Heart right ventricle (tissue), 16 donors: Measurements from ENCODE around the gene PPFIA2. TPM values are rescaled to one million over a fixed set of nuclear protein-coding genes. Genes with fewer than 3 reads are reported as not detected.
A peak's percentile ranks its signal among the peaks of the same experiment; 100 is the strongest.

Experiments used
- ATAC-seq, 8 donors: fragments of 200-7000 bp; cut with Tn5 transposase; one replicate each; pipeline ENCODE4 v1.9.1; 2020; ENCODE audit warnings: mild to moderate bottlenecking in 8 of 8, moderate library complexity in 8 of 8, moderate number of reproducible peaks in 1 of 8
- DNase-seq, 2 donors: peaks; one replicate each; pipeline ENCODE4 v3.0.0-alpha.2; 2020
- H3K27ac ChIP-seq, 10 donors: fragments of 200-600 bp; sonication (generic) in 2 of 10; one replicate each; pipeline versions ENCODE4 v1.5.0 to v1.8.0; 2020 to 2022; ENCODE audit warnings: mild to moderate bottlenecking in 3 of 10
- H3K27me3 ChIP-seq, 7 donors: fragments of 200-600 bp; one replicate each; pipeline ENCODE4 v1.8.0; 2021 to 2022; ENCODE audit warnings: mild to moderate bottlenecking in 2 of 7
- H3K36me3 ChIP-seq, 9 donors: fragments of 200-600 bp; sonication (generic) in 1 of 9; one replicate each; pipeline versions ENCODE4 v1.5.0 to v1.8.0; 2020 to 2022; ENCODE audit warnings: mild to moderate bottlenecking in 2 of 9
- H3K4me1 ChIP-seq, 9 donors: fragments of 200-600 bp; sonication (generic) in 1 of 9; one replicate each; pipeline versions ENCODE4 v1.5.0 to v1.8.0; 2020 to 2022; ENCODE audit warnings: mild to moderate bottlenecking in 4 of 9
- H3K4me3 ChIP-seq, 10 donors: fragments of 200-600 bp; sonication (generic) in 2 of 10; one replicate each; pipeline versions ENCODE4 v1.5.0 to v1.8.0; 2020 to 2022; ENCODE audit warnings: mild to moderate bottlenecking in 7 of 10, moderate library complexity in 2 of 10
- H3K9me3 ChIP-seq, 11 donors: fragments of 200-600 bp in 10 of 11; sonication (generic) in 2 of 11; one replicate each; pipeline versions ENCODE4 v1.5.0 to v1.8.0; 2013 to 2022; ENCODE audit warnings: mild to moderate bottlenecking in 2 of 11, control low read depth in 1 of 11, moderate library complexity in 1 of 11
- WGBS, 2 donors: extraction: QIAGEN DNeasy Blood & Tissue Kit; methylation state at CpG; one replicate each; pipeline ENCODE4 v1.1.7; 2013; ENCODE audit warnings: inconsistent platforms in 1 of 2; 5-methylcytosine and 5-hydroxymethylcytosine counted together
- intact Hi-C, 10 donors: fragments of 100-400 bp; cut with DNase I; formaldehyde crosslinking; loops; one replicate each; pipeline versions ENCODE4 v1.11.1 to v1.14.2; 2022
- polyA plus RNA-seq, 2 donors: library from polyadenylated mRNA; stranded (reverse); fragments of 200-250 nt; gene quantifications; one replicate each; pipeline ENCODE4 v1.2.3, GENCODE V29; 2013
- total RNA-seq, 10 donors: library from RNA; stranded (reverse); fragmentation: NEBNext Ultra II Directional in 3 of 10; extraction: Animal tissue kit (Norgen Biotek cat#: 25700) in 3 of 10; gene quantifications; one replicate each; pipeline versions ENCODE4 v1.2.1 to v1.2.4, GENCODE V29; 2021 to 2023
- TF ChIP-seq, protein P1 (sequence below), 9 donors: fragments of 200-600 bp; sonication (generic) in 2 of 9; IDR thresholded peaks; one replicate each; pipeline versions ENCODE4 v1.5.0 to v1.8.0; 2021 to 2022; ENCODE audit warnings: antibody characterized with exemption in 9 of 9, mild to moderate bottlenecking in 5 of 9, moderate library complexity in 1 of 9
- donor health status: Arrhythmogenic right ventricular cardiomyopathy.
- donor health status: ischemic (EF 13 %, LVEDD 7.1; RV severe dilation, severe dysfunction).
- donor health status: healthy with polysubstance abuse.
- donor health status: DM: no; HTN: yes; CAD: no.
- donor health status: DM: no; HTN: no; CAD: no.
- donor health status: ischemic (EF 25% LVEDD 6.9; RV normal size, moderate dysfunction).
- donor health status: ischemic (EF 25% LVEDD 5.7; RV mildly dilated, moderate dysfunction).
- donor health status: healthy.
- donor health status: DM: yes; HTN: yes; CAD: no.
- donor health status: Ischemic cardiomyopathy.
- donor health status: ischemic (EF 35%, LVEDD 5.7; RV mildly dilated, moderate dysfunction).
- donor health status: nonischemic (EF 11% LVEDD 7.7; RV severe dilation, severe dysfunction).
- donor health status: DM: yes; HTN: yes; CAD: no.
- donor health status: PGD.
- donor health status: ischemic (EF 29% LVEDD 5.4; RV normal size, mild dysfunction).
- donor health status: nonischemic (EF 23%, LVEDD 6.1; RV moderate dilation, normal function).

Gene PPFIA2
- total and polyA plus RNA-seq, 12 donors, result 0.15 to 1.3 (median 0.52) TPM; not detected in 1

DNA sequence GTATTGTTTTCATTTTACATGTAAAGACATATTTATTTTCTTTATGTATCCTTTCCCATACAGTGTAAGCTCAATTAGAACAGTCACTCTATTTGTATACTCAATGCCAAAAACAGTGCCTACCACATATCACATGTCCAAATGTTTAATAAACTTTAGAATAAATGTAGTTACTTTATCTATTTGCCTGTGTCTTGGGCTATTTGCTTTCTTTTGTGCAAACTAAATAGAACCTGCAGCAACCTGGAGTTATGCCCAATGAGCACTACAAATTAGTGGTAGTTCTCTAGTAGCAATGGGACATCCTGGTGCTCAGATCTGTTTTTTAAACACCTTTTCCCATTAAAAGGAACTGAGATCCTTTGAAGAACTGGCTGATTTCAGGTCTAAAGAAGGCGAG lies 186.7 kb downstream of the PPFIA2 start:
- Histone ChIP-seq H3K9me3 (no peaks in the 10 kb centered on the region), H3K4me3 (no peak overlapping the region), H3K4me1 (no peaks in the 10 kb centered on the region), H3K36me3 (no peaks in the 10 kb centered on the region), H3K27me3 (no peaks in the 10 kb centered on the region), H3K27ac (no peak overlapping the region)
- ATAC-seq (no peak), DNase-seq (no peak)
- TF ChIP-seq, protein P1, sequence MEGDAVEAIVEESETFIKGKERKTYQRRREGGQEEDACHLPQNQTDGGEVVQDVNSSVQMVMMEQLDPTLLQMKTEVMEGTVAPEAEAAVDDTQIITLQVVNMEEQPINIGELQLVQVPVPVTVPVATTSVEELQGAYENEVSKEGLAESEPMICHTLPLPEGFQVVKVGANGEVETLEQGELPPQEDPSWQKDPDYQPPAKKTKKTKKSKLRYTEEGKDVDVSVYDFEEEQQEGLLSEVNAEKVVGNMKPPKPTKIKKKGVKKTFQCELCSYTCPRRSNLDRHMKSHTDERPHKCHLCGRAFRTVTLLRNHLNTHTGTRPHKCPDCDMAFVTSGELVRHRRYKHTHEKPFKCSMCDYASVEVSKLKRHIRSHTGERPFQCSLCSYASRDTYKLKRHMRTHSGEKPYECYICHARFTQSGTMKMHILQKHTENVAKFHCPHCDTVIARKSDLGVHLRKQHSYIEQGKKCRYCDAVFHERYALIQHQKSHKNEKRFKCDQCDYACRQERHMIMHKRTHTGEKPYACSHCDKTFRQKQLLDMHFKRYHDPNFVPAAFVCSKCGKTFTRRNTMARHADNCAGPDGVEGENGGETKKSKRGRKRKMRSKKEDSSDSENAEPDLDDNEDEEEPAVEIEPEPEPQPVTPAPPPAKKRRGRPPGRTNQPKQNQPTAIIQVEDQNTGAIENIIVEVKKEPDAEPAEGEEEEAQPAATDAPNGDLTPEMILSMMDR (IDR thresholded peaks at IDR 0.05), result no peak
- intact Hi-C loops, result no loop called here
- 63 to 90% methylated on average over 1 of the region's 1 CpG for WGBS, 2 donors

DNA sequence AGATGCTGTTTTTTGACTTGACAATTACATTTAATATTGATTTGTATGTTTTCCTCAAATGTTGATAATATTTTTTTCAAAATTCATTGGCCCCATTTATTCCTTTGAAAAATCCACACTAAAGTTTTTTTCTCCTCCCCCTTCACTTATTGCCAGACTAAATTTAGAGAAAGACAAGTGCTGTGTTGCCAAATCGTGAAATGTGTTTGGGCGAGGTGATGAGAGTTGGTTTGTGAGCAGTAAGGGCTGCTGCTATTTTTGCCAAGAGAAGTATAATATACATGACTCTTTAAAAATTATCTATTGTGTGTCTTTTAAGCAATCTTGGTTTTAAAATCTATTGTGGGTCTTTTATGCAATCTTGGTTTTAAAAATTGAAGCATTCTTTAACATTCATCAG lies 188.9 kb downstream of the PPFIA2 start:
- no peaks in the 10 kb centered on the region for H3K4me1 ChIP-seq
- WGBS, 2 donors, result 35 to 44% methylated on average over 2 of the region's 2 CpGs
- H3K27ac ChIP-seq, result no peak overlapping the region
- no peaks in the 10 kb centered on the region for H3K36me3 ChIP-seq
- intact Hi-C loops, result no loop called here
- DNase-seq (no peak), ATAC-seq (peak in 2 of 8 donors; percentile 57 to 67)
- H3K9me3 ChIP-seq, result no peaks in the 10 kb centered on the region
- no peak overlapping the region for H3K4me3 ChIP-seq
- TF ChIP-seq, protein P1 (IDR thresholded peaks at IDR 0.05), result no peak
- no peaks in the 10 kb centered on the region for H3K27me3 ChIP-seq

DNA sequence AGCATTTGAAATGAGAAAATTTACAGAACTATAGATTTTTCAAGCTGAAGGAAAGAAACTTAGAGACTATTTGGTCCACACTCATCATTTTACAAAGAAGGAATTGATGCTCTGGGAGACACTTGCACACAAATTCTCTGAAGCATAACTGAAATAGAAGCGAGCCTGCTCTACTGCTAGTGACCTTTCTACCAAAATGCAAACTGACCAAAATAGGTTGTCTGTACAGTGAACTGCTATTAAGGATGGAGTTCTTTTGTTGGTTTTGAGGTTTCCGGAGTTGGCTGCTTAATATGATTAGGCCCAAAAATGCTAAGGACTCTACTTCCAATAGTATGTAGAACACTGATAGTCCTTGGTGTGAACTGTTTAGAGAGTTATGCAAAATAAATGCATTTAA lies 194.9 kb downstream of the PPFIA2 start:
- no peaks in the 10 kb centered on the region for H3K4me1 ChIP-seq
- DNase-seq, result no peak
- ATAC-seq, result no peak
- TF ChIP-seq, protein P1 (IDR thresholded peaks at IDR 0.05), result no peak
- intact Hi-C loops, result no loop called here
- no peaks in the 10 kb centered on the region for H3K36me3 ChIP-seq
- H3K9me3 ChIP-seq, result no peaks in the 10 kb centered on the region
- H3K4me3 ChIP-seq, result no peak overlapping the region
- H3K27me3 ChIP-seq, result no peaks in the 10 kb centered on the region
- WGBS, 2 donors, result 84 to 85% methylated on average over 2 of the region's 2 CpGs
- H3K27ac ChIP-seq, result no peak overlapping the region

DNA sequence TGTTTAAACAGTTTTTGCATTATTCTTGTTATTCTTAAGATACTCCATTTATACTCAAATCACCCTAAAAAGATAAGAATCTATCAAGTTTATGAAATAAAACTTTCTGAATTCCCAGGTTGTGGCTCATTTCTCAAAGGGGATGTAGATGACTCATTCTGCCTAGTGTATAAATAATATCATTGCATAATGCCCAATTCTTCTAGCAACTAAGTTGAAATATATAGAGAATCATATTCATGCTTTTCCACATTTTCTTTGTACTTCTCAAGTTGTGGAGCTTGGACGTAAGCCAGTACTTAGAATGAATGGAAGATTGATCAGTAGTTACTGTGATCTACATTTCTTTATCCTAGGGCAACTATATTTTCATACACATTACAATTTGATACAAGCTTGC lies 201.1 kb downstream of the PPFIA2 start:
- H3K27me3 ChIP-seq, result no peaks in the 10 kb centered on the region
- no peaks in the 10 kb centered on the region for H3K9me3 ChIP-seq
- DNase-seq (no peak), ATAC-seq (no peak)
- H3K36me3 ChIP-seq, result no peaks in the 10 kb centered on the region
- intact Hi-C loops, result no loop called here
- no peak overlapping the region for H3K4me3 ChIP-seq
- WGBS, 2 donors, result 70 to 94% methylated on average over 1 of the region's 1 CpG
- H3K27ac ChIP-seq, result no peak overlapping the region
- H3K4me1 ChIP-seq, result no peaks in the 10 kb centered on the region
- TF ChIP-seq, protein P1 (IDR thresholded peaks at IDR 0.05), result no peak

DNA sequence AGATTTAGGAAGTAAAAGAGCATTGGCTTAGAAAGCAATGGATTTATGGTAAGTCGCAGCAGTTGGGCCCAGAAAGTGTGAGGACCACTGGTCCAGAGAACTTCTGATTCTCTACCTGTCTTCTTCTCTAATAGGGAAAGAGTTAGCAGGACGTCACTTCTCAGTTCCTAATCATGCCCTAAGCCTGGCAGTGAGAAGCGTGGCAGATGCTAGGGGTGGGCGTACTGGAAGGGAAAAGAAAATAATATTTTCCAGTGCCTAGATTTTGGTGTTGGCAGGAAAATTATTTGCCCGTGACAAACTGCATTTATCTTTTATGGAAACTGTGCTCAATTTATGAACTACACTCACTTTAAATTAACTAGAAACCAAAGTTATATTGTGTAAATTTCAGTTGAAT lies 212.3 kb downstream of the PPFIA2 start:
- intact Hi-C loops, result no loop called here
- no peak overlapping the region for H3K4me3 ChIP-seq
- DNase-seq (no peak), ATAC-seq (no peak)
- no peaks in the 10 kb centered on the region for H3K36me3 ChIP-seq
- H3K27ac ChIP-seq, result no peak overlapping the region
- TF ChIP-seq, protein P1 (IDR thresholded peaks at IDR 0.05), result no peak
- no peaks in the 10 kb centered on the region for H3K9me3 ChIP-seq
- 85 to 93% methylated on average over 5 of the region's 5 CpGs for WGBS, 2 donors
- no peaks in the 10 kb centered on the region for H3K27me3 ChIP-seq
- no peaks in the 10 kb centered on the region for H3K4me1 ChIP-seq
